NCI-H1694 (cell line): ENCODE results near the gene CDK18.
"Not testable (repeated sequence)": the region's sequence is repeated elsewhere in the genome, so short reads cannot be mapped to it uniquely, and the experiment has no call there.

Experiments
- DNase-seq: peaks from one replicate; lab custom pipeline; 2025; lab: John Stamatoyannopoulos, UW

The CDK18 gene

DNA sequence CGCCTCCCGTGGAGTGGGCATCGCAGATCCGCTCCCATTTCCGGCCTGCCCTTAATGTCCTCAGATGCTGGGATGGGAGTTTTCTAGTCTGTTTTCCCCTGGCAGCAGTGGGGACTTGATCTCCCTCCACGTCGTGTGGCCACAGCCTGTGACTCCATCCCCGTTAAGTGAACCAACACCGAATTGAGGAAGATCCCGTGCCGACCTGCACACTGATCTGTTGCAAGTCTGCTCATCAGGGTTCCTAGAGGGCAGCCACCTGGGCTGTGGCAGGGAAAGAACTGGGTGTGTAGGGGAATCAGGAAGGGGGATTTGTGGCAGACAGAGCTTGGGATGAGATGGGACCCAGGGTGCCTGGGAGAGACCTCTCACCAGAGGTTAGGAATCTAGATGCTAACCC, 23.3 kb upstream of the CDK18 start:
- no peak for DNase-seq

DNA sequence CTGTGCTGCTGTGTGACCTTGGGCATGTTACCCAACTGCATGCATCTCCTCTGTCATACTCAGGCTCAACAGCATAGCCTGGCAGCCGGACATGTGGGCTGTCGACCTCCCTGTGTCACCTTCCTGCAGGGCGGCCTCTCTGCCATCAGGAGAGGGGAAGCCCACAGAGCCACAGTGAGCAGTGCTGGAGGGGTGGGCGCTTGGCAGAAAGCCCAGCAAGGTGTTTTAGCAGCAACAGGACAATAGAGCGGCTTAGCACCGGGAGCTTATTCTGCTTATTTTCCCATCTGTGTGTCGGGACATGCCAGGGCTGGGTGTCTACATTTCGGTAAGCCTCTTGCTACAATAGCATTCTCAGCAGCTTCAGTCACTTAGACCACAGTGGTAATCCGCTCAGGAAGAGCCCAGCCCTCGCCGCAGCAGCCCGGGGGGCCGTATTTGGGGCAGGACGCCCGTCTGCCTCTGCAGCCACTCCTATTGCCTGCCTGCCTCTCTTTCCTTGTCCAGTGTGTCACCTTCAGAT, 22.8 kb upstream of the CDK18 start:
- no peak for DNase-seq

DNA sequence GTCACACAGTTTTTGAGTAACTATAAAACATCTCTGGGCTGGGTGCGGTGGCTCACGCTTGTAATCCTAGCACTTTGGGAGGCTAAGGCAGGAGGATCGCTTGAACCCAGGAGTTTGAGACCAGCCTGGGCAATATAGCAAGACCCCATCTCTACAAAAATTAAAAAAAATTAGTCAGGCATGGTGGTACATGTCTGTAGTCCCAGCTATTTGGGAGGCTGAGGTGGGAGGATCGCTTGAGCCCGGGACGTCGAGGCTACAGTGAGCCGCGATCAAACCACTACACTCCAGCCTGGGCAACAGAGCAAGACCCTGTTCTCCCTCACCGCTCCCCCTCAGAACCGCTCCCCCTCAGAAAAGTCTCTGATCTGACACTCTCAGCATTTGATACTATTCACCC, 21.9 kb upstream of the CDK18 start:
- not testable (repeated sequence) for DNase-seq

DNA sequence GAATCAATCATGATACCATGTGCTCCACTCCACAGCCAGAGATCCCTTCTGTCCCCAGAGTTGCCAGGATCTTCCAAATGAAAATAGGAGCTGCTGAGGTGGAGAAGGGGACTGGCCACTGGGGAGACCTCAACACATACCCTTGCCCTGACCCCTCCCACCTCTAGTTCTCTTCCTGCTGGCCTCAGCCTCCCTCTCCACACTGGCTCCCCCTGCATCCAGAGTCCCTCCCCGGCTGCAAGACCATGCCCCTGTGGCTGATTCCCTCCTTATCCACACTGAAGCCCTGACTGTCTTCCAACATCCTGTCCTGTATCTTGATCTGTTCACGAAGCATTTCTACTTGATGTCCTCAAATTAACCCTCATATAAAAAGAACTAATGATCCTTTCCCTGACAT, 21.1 kb upstream of the CDK18 start:
- no peak for DNase-seq

DNA sequence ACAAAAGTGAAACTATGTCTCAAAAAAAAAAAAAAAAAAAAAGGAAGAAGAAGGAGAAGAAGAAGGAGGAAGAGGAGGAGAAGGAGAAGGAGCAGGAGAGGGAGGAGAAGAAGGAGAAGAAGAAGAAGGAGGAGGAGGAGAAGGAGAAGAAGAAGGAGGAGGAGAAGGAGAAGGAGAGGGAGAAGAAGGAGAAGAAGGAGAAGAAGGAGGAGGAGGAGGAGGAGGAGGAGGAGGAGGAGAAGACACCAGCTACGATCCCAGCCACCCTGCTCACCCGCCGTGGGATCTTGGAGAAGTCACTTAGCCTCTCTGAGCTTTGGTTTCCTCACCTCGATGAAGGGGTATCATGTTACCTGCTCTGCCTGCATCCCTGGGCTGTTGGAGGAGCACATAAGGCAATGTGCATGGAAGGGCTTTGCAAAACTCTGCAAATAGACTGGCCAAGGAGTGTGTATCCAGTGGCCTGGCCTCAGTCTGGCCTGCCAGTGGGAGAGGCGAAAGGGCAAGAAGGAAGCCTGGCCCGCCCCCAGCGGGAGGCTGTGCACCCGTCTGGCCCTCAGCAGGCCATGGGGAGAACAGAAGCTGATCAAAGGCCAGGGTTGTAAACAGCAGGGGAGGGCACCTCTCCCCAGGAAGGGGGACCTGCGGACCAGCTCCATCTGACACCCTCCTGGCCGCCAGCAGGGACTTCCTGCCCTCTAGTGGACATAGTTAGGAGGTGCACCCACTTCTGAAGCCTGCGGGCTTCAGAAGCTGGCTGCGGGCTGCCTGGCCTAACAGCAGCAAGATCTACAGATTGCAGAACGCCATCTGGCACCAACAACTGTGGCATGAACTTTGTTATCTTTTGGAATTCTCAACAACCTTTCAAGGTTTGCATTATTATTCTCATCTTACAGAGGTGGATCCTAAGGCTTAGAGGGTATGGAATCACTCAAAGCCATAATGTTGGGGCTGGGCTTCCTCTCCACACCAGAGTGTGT, 19.2 kb upstream of the CDK18 start:
- peak; percentile 85 for DNase-seq

GRCh38 chr1:205486258-205486657, 18.2 kb upstream of the CDK18 start:
- DNase-seq: no peak

DNA sequence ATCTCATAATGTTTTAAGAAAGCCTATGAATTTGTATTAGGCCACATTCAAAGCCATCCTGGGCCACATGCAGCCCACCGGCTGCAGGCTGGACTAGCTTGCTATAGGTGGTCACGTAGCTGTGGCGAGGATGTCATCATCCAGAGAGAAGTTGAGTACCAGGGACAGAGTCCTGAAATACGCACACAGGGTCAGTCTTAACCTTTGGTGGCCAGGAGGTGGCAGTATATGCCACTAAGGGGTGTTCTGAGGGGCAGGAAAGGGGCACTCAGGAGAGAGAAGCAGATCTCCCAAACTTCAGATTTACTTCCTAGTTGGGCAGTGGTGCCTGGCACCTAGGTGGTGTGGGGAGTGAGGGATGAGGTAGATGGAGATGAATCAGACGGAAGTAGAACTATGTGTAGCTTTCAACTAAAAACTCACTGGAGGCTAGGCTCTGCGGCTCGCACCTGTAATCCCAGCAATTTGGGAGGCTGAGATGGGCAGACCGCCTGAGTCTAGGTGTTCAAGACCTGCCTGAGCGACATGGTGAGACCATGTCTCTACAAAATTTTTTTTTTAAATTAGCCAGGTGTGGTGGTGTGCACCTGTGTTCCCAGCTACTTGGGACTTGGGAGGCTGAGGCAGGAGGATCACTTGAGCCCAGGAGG, 16.3 kb upstream of the CDK18 start:
- peak; percentile 73 for DNase-seq

- DNase-seq: no peak
Observed at GRCh38 chr1:205491794-205492193, 12.7 kb upstream of the CDK18 start.

- DNase-seq: peak; percentile 88
Observed at GRCh38 chr1:205492201-205492667, 12.2 kb upstream of the CDK18 start.

GRCh38 chr1:205492774-205493173, 11.7 kb upstream of the CDK18 start:
- DNase-seq: no peak

- DNase-seq: peak; percentile 64
Observed at GRCh38 chr1:205493241-205494085, 11.0 kb upstream of the CDK18 start.

DNA sequence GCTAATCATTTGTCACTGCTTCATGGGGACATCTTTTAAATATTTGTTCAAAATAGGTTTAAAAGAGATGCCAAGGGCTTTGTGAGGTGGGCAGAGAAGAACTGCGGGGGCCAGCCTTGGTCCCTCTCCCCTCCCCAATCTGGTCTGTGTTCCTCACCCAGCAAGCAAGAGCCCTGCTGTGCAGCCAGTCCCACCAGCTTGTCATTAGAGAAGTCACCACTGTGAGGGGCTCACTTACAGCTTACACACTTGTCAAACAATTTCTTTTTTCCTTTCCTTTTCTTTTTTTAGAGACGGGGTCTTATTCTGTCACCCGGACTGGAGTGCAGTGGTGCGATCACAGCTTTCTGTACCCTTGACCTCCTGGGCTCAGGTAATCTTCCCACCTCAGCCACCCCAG, 10.4 kb upstream of the CDK18 start:
- peak; percentile 36 for DNase-seq

- peak; percentile 96 for DNase-seq
Observed at GRCh38 chr1:205495237-205495823, 9.1 kb upstream of the CDK18 start.

DNA sequence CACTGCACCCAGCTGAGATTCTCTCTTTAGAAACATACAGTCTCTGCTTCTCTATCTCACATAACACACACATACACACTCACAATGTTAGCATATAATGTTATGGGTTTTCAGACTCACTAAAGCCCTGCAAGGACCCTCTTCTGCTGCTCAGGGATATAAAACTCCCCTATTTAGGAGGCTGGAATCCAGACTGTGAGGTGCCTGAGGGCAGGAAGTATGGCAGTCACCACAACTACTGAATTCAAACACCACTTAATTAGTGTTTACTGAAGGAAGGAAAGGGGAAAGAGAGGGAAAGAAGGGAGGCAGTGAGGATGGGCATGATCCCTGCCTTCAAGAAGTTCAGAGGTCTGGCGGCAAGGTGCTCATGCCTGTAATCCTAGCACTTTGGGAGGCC, 7.8 kb upstream of the CDK18 start:
- DNase-seq: no peak

GRCh38 chr1:205497351-205497750, 7.1 kb upstream of the CDK18 start:
- DNase-seq: no peak

- no peak for DNase-seq
Observed at GRCh38 chr1:205499789-205500188, 4.7 kb upstream of the CDK18 start.

- no peak for DNase-seq
Observed at GRCh38 chr1:205500240-205501233, 3.9 kb upstream of the CDK18 start.

- no peak for DNase-seq
Observed at GRCh38 chr1:205502111-205502810, 2.2 kb upstream of the CDK18 start.

GRCh38 chr1:205502992-205503391, 1.5 kb upstream of the CDK18 start:
- no peak for DNase-seq
